Caki2 (cell line): ENCODE data around the gene RANBP1. TPM values are rescaled to one million over a fixed set of nuclear protein-coding genes. Genes with fewer than 3 reads are reported as not detected.

ENCODE experiments used
- DNase-seq: peaks from one replicate; pipeline ENCODE4 v3.0.0-alpha.2; 2015; ENCODE audit warnings: low read depth
- in situ Hi-C: cut with HindIII; loops from 2 replicates; pipeline ENCODE4 v1.10.0; 2016; ENCODE audit warnings: low sequenced_read_pairs, low pct_unique_long_range_greater_than_20kb, mixed read lengths
- total RNA-seq: library from RNA; depleted of rRNA; stranded (reverse); fragments of >200 nt; shearing (Covaris generic); gene quantifications from 2 replicates; pipeline ENCODE4 v1.2.3, GENCODE V29; 2014; ENCODE audit warnings: low replicate concordance

RANBP1 gene
- total RNA-seq, 1 experiment from 2014 or later = 816 TPM

GRCh38 chr22:20141186-20142077, 25.5 kb downstream of the RANBP1 start:
- in situ Hi-C loops = no loop called here
- peak; percentile 74 for DNase-seq

GRCh38 chr22:20142711-20143621, 27.1 kb downstream of the RANBP1 start:
- DNase-seq = no peak
- in situ Hi-C loops = no loop called here

GRCh38 chr22:20143883-20144665, 28.2 kb downstream of the RANBP1 start:
- no peak for DNase-seq
- in situ Hi-C loops = no loop called here

- in situ Hi-C loops = no loop called here
- DNase-seq = no peak
These were observed 29.4 kb downstream of the RANBP1 start for GRCh38 chr22:20145206-20145831.

- DNase-seq = no peak
- in situ Hi-C loops = no loop called here
These were observed 29.9 kb downstream of the RANBP1 start for GRCh38 chr22:20145832-20146223.

- in situ Hi-C loops = no loop called here
- DNase-seq = no peak
These were observed 30.9 kb downstream of the RANBP1 start for GRCh38 chr22:20146777-20147176.

- DNase-seq = no peak
- in situ Hi-C loops = no loop called here
These were observed 31.5 kb downstream of the RANBP1 start for GRCh38 chr22:20147237-20147988.

- in situ Hi-C loops = no loop called here
These were observed 32.5 kb downstream of the RANBP1 start for GRCh38 chr22:20148414-20148813.

GRCh38 chr22:20149257-20150250, 33.6 kb downstream of the RANBP1 start:
- in situ Hi-C loops = no loop called here
- no peak for DNase-seq

More at GRCh38 chr22:20148414-20148813, 32.5 kb downstream of the RANBP1 start:
- no peak for DNase-seq

- in situ Hi-C loops = no loop called here
- DNase-seq = no peak
These were observed 34.7 kb downstream of the RANBP1 start, which contains the start of gene CCDC188 for GRCh38 chr22:20150381-20151275. CCDC188 (minus strand) TSS chr22:20151055; CDS start chr22:20150986, 69 bp downstream.

GRCh38 chr22:20151276-20151588, 35.3 kb downstream of the RANBP1 start:
- in situ Hi-C loops = no loop called here
- no peak for DNase-seq

- DNase-seq = no peak
- in situ Hi-C loops = no loop called here
These were observed 36.6 kb downstream of the RANBP1 start for GRCh38 chr22:20152464-20152890.

GRCh38 chr22:20153945-20154344, 38.0 kb downstream of the RANBP1 start:
- in situ Hi-C loops = no loop called here
- no peak for DNase-seq

GRCh38 chr22:20154602-20155187, 38.8 kb downstream of the RANBP1 start:
- DNase-seq = no peak
- in situ Hi-C loops = no loop called here
